GM18907 (cell line): ENCODE measurements around the gene CDH6.
"Not testable (repeated sequence)": the region's sequence is repeated elsewhere in the genome, so short reads cannot be mapped to it uniquely, and the experiment has no call there.

Experiments
- ATAC-seq: cut with Tn5 transposase; IDR thresholded peaks from one replicate; pipeline ENCODE4 v1.9.1; 2021; ENCODE audit warnings: mild to moderate bottlenecking, moderate library complexity; ENCODE audit not compliant: unreplicated experiment

CDH6 gene

GRCh38 chr5:31322946-31323345 lies 129.5 kb downstream of the CDH6 start:
- no peak for ATAC-seq

DNA sequence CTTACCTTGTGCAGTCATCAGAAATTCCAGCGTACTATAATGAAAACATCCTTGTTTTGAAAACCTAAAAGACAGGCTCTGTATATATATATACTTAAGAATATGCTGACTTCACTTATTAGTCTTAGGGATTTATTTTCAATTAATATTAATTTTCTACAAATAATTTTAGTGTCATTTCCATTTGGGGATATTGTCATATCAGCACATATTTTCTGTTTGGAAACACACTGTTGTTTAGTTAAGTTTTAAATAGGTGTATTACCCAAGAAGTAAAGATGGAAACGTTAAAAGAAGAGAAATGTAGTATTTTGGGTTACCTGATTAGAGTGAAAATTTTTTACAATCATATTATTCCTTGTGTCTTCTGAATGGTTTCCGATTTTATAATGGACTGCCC lies 131.4 kb downstream of the CDH6 start:
- ATAC-seq = no peak

GRCh38 chr5:31328040-31328733 lies 134.7 kb downstream of the CDH6 start:
- ATAC-seq = no peak

GRCh38 chr5:31329715-31330114 lies 136.2 kb downstream of the CDH6 start:
- no peak for ATAC-seq

DNA sequence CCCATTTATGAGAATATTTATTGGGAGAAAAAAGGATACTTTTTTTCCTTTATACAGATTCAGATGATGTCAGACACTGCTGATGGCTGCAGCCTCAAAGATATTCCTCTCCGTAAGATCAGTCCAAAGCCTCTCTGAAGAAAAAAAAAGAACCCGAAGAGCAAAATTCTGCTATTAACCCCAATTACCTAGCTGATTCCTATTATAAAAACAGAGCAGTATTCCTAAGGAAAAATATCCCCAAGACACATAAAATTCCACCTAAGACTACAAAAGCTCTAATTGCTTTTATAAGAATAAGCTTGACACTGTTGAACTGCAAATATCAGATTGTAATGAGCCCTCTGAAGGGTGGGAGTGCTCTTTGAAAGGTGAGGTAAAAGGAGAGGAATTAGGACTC lies 138.7 kb downstream of the CDH6 start:
- ATAC-seq = no peak

DNA sequence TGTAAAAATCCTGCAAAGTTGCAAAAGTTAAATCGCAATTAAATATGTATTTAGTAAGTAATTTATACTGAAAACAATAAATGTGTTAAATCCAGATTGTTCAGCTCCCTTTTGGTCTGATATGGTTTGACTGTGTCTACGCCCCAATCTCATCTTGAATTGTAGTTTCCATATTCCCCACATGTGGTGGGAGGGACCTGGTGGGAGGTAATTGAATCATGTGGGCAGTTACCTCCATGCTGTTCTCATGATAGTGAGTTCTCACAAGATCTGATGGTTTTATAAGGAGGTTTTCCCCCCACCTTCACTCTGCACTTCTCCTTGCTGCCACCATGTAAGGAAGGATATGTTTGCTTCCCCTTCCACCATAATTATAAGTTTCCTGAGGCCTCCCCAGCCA lies 140.0 kb downstream of the CDH6 start:
- ATAC-seq = no peak

DNA sequence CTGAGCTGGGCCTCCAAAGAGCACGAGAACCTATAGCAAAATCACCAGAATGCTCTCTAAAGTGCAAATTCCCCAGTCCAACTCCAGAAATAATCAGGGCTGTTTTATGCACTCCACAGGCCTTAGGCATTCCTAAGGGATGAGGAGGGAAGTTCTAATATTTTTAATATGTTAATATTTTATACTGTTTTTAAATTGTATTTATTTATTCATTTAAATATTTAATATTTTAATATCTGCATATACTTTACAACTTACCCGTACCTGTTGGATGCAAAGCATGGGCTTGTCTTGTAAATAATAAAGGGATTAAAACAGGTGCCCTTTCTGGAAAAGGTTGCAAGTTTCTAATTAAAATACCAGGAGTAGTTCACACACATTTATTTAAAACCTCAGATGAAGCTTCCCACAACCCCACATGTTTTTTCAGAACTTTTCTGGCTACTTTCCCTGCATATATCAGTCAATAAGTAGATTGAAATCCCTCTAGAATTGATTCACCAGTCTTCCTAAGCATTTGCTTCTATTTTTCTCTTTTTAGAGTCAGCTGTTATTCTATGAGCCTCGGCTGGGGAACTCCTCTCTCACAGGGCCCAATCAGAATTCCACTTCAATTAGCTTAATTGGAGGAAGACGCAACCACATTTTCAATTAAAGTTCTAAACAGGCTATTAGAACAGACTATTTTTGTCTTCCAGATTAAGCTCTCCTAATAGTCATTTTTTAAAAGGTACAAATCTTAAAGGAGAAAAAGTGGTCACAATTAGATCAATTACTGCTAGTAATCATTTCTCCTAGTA lies 140.8 kb downstream of the CDH6 start:
- ATAC-seq = no peak

DNA sequence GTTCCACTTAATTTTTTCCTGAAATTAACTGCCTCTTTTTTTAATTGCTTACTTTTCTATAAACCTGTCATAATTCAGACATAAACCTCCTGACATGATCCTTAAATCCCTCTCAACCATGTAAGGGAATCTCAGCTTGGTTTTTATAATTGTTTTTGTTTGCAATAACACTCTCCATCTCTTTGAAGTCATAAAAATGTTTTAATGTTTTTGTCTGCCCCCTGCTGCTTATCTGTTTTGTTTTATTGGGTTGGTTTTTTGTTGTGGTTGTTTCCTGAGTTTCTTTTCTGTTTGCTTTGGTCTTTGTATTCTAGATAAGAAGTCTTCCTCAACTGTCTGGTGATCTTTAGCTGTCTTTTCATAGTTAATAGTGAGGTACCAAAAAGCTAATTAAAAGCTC lies 142.0 kb downstream of the CDH6 start:
- no peak for ATAC-seq

DNA sequence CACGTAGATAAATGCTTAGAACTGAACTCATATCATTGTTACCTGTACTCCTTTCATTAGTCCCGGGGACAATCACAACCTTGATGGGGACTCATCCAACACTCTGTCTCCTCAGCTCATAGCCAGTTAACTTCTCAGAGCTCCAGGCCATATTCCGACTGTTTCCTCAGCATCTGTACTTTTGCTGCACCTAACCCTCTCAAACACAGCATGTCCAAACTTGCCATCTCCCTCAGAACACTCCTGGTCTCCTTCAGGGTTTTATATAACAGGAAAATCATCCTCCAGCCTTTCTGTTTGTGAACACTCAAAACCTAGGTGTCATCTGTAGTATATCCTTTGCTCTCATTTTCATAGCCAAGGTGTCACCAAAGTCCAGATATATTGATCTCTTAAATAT lies 150.5 kb downstream of the CDH6 start:
- no peak for ATAC-seq

DNA sequence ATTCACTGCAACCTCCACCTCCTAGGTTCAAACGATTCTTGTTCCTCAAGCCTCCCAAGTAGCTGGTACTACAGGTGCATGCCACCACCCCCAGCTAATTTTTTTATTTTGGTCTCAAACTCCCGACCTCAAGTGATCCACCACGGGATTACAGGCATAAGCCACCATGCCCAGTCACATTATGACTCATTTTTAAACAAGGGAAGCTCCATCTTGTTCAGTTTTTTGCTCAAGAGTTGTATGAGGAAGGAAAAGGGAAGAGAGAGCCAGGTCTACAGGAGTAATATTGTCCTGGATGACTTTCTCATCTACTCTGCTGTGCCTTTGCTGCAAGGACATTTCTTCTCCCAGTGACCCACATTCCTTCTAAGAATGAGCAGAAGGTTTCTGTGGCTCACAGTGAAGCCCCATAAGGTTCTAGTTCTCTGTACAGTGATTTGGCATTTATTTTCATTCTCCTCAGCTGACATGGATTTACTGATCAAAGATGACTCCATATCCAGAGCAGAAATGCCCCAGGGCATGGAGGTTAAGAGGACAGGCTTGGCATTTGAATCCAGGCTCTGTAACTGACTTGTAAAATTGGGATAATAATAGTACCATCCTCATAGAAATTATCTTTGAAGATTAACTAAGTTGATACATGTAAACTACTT lies 153.5 kb downstream of the CDH6 start:
- no peak for ATAC-seq

DNA sequence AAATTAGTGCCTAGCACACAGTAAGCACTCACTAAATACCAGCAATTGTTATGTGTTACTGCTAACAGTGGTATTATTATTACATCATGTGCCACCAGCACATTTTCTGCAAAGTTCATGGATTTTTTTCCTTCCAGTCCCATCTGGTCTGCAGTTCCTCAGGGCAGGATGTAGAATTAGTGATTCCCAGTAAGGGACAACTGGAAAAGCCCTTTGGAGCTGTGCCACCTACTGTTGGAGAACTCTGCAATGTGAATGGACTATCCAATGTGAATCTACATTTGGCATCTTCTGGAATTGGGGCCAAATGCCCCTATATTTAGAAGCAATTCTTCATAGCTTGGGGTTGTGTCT lies 154.0 kb downstream of the CDH6 start:
- no peak for ATAC-seq

GRCh38 chr5:31350395-31350794 lies 156.9 kb downstream of the CDH6 start:
- ATAC-seq = no peak

GRCh38 chr5:31355337-31355736 lies 161.9 kb downstream of the CDH6 start:
- no peak for ATAC-seq

- no peak for ATAC-seq
These were observed 163.6 kb downstream of the CDH6 start for GRCh38 chr5:31357038-31357437.

DNA sequence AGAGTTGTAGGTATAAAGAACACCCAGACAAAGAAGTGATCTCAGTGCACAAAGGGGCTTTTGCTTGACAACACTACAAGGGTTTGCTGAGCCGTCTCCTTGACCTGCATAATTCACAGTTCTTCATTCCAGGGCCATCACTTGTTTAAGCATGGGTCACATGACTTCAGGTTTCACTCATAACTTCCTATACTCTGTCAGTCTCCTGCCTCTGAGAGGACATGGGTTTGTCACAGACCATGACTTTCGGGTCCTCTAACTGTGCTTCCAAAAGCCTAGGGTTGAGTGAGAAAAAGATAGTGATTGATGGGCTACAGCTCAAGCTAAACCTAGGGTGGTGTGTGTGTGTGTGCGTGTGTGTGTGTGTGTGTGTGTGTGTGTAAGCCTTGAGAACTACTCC lies 166.4 kb downstream of the CDH6 start:
- no peak for ATAC-seq

GRCh38 chr5:31361234-31361633 lies 167.7 kb downstream of the CDH6 start:
- ATAC-seq = no peak

DNA sequence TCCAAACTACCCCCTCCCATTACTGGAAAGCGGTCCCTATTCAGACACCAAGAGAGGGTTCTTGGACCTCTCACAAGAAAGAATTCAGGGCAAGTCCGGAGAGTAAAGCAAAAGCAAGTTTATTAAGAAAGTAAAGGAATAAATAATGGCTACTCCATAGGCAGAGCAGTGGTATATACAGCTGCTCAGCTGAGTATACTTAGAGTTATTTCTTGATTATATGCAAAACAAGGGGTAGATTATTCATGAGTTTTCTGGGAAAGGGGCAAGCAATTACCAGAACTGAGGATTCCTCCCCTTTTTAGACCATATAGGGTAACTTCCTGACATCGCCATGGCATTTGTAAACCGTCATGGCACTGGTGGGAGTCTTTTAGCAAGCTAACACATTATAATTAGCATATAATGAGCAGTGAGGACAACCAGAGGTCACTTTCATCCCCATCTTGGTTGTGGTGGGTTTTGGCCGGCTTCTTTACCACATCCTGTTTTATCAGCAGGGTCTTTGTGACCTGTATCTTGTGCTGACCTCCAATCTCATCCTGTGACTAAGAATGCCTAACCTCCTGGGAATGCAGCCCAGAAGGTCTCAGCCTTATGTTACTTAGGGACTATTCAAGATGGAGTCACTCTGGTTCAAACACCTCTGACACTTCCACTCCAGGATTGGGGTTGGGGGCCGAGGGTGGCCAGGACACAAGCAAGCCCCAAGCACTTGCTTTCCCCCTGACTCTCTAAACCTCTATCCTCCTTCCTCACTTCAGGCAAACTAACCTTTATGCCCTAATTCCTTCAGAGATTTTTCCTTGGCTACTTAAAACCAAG lies 168.4 kb downstream of the CDH6 start:
- ATAC-seq = not testable (repeated sequence)

- no peak for ATAC-seq
These were observed 169.0 kb downstream of the CDH6 start for GRCh38 chr5:31362529-31362900.

DNA sequence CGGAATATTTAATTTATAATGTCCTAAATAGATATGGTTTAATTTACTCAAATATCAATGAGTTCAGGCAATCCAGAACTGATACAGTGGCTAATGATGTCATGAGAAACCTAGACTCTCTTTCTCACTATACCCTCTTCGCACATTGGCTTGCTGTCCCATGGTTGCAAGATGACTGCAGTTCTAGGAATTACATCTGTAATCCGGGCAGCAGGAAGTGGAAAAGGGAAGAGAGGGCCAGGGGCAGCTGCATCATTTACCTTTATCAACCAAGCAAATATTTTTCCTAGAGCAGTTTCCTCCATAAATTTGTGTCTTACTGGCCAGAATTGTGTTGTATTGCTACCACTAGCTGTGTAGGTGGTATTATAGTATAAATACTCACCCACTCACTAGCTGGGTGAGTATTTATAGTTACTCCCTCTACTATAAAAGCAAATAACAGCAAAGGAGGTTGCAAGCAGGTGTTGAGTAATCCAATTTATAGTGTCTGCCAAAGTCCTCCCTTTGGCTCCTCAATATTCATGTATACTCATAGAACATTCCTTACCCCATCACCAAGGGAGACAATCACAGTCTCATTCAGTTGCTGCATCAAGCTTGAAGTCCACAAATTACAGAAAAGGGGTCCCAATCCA lies 169.6 kb downstream of the CDH6 start:
- ATAC-seq = no peak

DNA sequence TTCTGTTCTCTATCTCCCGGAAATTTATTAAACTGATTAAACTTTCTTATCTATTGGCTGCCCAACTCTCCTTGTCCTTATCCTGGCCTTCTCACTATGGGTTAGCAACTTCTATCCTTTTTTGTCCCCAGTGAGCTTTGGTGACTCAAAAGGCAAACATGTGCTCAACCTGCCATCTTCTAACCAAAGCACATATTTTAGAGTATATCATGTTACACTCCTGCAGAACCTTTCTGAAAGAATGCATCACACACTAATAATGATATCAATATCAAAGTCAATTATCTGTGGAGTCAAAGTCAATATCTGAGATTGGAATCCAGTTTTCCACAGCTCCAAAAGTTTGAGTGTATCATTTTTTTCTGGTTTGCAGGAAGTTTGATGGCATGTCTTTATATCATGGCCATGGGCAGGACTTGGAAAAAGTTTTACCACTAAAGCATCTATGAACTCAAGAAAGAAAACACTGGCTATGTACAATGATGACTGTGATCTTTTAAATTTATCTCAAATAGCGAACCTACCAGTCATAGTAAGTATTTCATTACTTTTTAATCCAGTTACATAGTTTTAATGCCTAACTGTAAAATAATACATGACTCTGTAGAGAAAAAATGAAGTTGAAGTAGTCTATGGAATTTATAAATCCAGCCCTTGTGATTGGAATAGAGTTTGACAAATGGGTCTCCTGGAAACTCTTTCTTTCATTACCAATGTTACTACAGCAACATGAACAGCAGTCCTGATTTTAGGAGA lies 171.6 kb downstream of the CDH6 start:
- no peak for ATAC-seq
